ENCODE measurements around the gene ARMH2. TPM values are rescaled to one million over a fixed set of nuclear protein-coding genes. Genes with fewer than 3 reads are reported as not detected.

The ARMH2 gene
- total RNA-seq, 1 donor from 2014 or later: not detected

GRCh38 chr6:24821860-24822444, 23.2 kb upstream of the ARMH2 start:
- FAIRE-seq: no peak
- no peak for DNase-seq (ENCODE audit: low spot score in 2 of 2)

GRCh38 chr6:24818346-24818745, 19.6 kb upstream of the ARMH2 start:
- DNase-seq (ENCODE audit: low spot score in 2 of 2) (no peak), FAIRE-seq (no peak)

GRCh38 chr6:24809728-24810127, 11.0 kb upstream of the ARMH2 start:
- DNase-seq (ENCODE audit: low spot score in 2 of 2) (no peak), FAIRE-seq (no peak)

- FAIRE-seq: no peak
- DNase-seq (ENCODE audit: low spot score in 2 of 2): no peak
These were observed 8.9 kb upstream of the ARMH2 start for GRCh38 chr6:24807584-24807983.

- no peak for FAIRE-seq
- DNase-seq (ENCODE audit: low spot score in 2 of 2): no peak
These were observed 3.7 kb upstream of the ARMH2 start for GRCh38 chr6:24802271-24803059.

- no peak for FAIRE-seq
- no peak for DNase-seq (ENCODE audit: low spot score in 2 of 2)
These were observed 811 bp upstream of the ARMH2 start for GRCh38 chr6:24799541-24799915.

- DNase-seq (ENCODE audit: low spot score in 2 of 2): no peak
- no peak for FAIRE-seq
These were observed 1.0 kb downstream of the ARMH2 start for GRCh38 chr6:24797596-24798216.

GRCh38 chr6:24796616-24797290, 2.0 kb downstream of the ARMH2 start:
- no peak for DNase-seq (ENCODE audit: low spot score in 2 of 2)
- FAIRE-seq: no peak

- DNase-seq (ENCODE audit: low spot score in 2 of 2) (no peak), FAIRE-seq (no peak)
These were observed 3.6 kb downstream of the ARMH2 start for GRCh38 chr6:24795106-24795505.

GRCh38 chr6:24788031-24788665, 10.6 kb downstream of the ARMH2 start:
- FAIRE-seq (no peak), DNase-seq (ENCODE audit: low spot score in 2 of 2) (no peak)

- FAIRE-seq (no peak), DNase-seq (ENCODE audit: low spot score in 2 of 2) (no peak)
These were observed 18.5 kb downstream of the ARMH2 start for GRCh38 chr6:24780206-24780605.

- FAIRE-seq: no peak
- DNase-seq (ENCODE audit: low spot score in 2 of 2): no peak
These were observed 19.2 kb downstream of the ARMH2 start for GRCh38 chr6:24779416-24780016.

GRCh38 chr6:24778878-24779277, 19.8 kb downstream of the ARMH2 start:
- DNase-seq (ENCODE audit: low spot score in 2 of 2) (no peak), FAIRE-seq (no peak)

GRCh38 chr6:24778121-24778520, 20.6 kb downstream of the ARMH2 start:
- no peak for DNase-seq (ENCODE audit: low spot score in 2 of 2)
- no peak for FAIRE-seq

- FAIRE-seq (no peak), DNase-seq (ENCODE audit: low spot score in 2 of 2) (no peak)
These were observed 21.5 kb downstream of the ARMH2 start for GRCh38 chr6:24777227-24777626.

- FAIRE-seq: no peak
These were observed 23.1 kb downstream of the ARMH2 start for GRCh38 chr6:24775520-24776058.

GRCh38 chr6:24774696-24775519, 23.8 kb downstream of the ARMH2 start, which contains the start of gene GMNN:
GMNN (plus strand) TSS chr6:24774937; CDS start chr6:24777247, 2,310 bp downstream.
- FAIRE-seq (no peak), DNase-seq (ENCODE audit: low spot score in 2 of 2) (peak; percentile 87 to 89)

More at GRCh38 chr6:24775520-24776058, 23.1 kb downstream of the ARMH2 start:
- DNase-seq (ENCODE audit: low spot score in 2 of 2): peak in 1 of 2 donors; percentile 11

GRCh38 chr6:24768361-24768760, 30.4 kb downstream of the ARMH2 start:
- FAIRE-seq: no peak

More at GRCh38 chr6:24768361-24768760, 30.4 kb downstream of the ARMH2 start:
- DNase-seq (ENCODE audit: low spot score in 2 of 2): no peak
